ENCODE results near the gene DMGDH. TPM values are rescaled to one million over a fixed set of nuclear protein-coding genes. Genes with fewer than 3 reads are reported as not detected.

Gene DMGDH
- total RNA-seq, 1 donor from 2014 or later = 0.78 TPM

DNA sequence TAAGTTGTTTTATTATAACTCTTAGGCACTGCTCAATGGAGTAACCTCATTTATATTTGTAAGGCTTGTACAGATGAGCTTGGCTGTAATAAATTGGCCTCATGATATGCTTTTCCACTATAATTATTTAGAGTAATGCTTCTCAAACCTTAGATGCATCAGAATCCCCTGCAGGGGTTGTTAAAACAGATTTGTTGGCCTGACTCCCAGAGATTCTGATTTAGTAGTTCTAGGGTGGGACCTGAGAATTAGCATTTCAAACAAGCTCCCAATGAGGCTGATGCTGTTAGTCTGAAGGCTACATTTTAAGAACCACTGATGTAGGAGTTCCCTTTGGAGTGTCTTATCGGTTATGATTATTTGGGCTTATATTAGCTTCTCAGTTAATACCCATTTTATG lies 46.1 kb downstream of the DMGDH start:
- no peaks in the 10 kb centered on the region for H3K36me3 ChIP-seq
- no peaks in the 10 kb centered on the region for H3K4me1 ChIP-seq
- intact Hi-C loops (cut with DNase I) = loop anchor here (10.0 kb wide), 1 partner anchor 111 kb away; no protein-coding TSS in a partner anchor
- TF ChIP-seq, protein P1, sequence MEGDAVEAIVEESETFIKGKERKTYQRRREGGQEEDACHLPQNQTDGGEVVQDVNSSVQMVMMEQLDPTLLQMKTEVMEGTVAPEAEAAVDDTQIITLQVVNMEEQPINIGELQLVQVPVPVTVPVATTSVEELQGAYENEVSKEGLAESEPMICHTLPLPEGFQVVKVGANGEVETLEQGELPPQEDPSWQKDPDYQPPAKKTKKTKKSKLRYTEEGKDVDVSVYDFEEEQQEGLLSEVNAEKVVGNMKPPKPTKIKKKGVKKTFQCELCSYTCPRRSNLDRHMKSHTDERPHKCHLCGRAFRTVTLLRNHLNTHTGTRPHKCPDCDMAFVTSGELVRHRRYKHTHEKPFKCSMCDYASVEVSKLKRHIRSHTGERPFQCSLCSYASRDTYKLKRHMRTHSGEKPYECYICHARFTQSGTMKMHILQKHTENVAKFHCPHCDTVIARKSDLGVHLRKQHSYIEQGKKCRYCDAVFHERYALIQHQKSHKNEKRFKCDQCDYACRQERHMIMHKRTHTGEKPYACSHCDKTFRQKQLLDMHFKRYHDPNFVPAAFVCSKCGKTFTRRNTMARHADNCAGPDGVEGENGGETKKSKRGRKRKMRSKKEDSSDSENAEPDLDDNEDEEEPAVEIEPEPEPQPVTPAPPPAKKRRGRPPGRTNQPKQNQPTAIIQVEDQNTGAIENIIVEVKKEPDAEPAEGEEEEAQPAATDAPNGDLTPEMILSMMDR (IDR thresholded peaks at IDR 0.05) = no peak
- no peaks in the 10 kb centered on the region for H3K9me3 ChIP-seq
- H3K27ac ChIP-seq = no peak overlapping the region
- no peaks in the 10 kb centered on the region for H3K27me3 ChIP-seq
- H3K4me3 ChIP-seq = no peak overlapping the region
- no peak for DNase-seq
- no peak for ATAC-seq

DNA sequence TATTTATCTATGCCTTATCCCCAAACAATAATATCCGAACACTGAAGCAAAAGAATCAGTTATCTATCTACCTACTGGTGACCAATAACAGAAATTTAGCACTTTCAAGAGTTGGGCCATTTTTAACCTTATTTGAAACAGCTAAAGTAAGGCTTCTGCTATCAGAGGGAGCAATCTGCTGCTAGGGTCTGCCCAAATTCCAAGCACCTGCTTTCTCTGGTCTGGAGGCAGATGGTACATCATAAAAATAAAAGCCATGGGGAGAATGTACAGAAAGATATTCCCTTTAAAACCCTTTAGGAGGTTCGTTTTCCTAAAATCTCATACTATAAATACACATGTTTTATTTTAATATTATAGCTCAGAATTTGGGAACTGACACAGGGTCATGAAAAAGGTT lies 46.7 kb downstream of the DMGDH start:
- intact Hi-C loops (cut with DNase I) = loop anchor here (10.0 kb wide), 1 partner anchor 112 kb away; no protein-coding TSS in a partner anchor
- TF ChIP-seq, protein P1 (IDR thresholded peaks at IDR 0.05) = no peak
- DNase-seq = no peak
- H3K4me1 ChIP-seq = no peaks in the 10 kb centered on the region
- no peak overlapping the region for H3K4me3 ChIP-seq
- no peaks in the 10 kb centered on the region for H3K36me3 ChIP-seq
- no peak overlapping the region for H3K27ac ChIP-seq
- H3K9me3 ChIP-seq = no peaks in the 10 kb centered on the region
- ATAC-seq = no peak
- H3K27me3 ChIP-seq = no peaks in the 10 kb centered on the region

DNA sequence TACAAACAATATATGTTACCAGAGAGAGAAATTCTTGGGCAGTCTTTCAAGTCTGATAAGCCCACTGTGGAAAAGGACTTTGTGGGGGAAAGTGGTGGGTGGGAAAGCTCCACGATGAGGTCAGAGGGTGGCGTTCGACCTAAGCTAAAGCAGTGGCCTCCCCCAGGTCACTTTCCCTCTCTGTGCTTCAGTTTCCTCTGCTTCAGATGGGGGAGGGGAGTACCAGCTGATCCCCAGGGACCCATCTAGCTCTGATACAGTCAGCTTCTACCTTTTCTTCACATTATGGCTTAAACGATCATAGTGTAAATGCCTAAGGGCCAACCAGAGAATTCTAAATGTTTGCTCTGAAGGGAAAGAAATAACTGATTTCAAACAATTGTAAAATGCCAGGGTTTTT lies 47.7 kb downstream of the DMGDH start:
- ATAC-seq (no peak), DNase-seq (no peak)
- Histone ChIP-seq H3K4me1 (no peaks in the 10 kb centered on the region), H3K27ac (no peak overlapping the region), H3K4me3 (no peak overlapping the region), H3K36me3 (no peaks in the 10 kb centered on the region), H3K27me3 (no peaks in the 10 kb centered on the region), H3K9me3 (no peaks in the 10 kb centered on the region)
- intact Hi-C loops (cut with DNase I) = loop anchor here (10.0 kb wide), 1 partner anchor 113 kb away; no protein-coding TSS in a partner anchor
- TF ChIP-seq, protein P1 (IDR thresholded peaks at IDR 0.05) = no peak

DNA sequence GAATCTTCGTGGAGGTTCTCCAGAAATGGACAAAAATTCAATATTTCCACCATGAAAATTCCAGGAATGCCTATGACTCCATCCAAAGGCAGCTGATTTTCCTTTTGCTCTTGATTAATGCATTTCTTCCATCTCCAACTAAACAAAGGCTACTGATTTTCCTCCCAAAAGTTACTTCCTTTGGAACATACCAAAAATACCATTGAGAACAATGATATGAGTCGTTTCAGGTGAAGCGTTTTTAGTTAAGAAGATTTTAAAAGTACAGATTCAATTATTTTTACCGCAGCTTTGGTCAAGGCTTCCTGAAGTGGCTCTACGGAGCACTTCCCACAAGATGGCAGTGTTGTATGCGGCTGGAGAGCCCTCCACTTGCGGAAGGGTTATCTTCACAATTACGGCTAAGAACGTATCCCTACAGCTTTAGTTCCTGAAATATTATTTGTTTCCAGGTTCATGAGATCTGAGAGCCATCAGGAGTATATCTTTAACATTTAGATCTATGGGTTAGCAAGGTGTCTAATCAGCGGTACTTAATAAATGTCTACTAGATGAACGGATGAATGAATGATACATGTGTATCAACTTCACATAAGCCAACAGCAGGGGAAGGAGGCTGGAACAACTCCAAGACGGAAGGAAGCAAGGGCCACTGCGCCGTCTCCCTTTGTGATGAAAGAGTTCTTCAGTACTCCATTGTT lies 48.5 kb downstream of the DMGDH start:
- TF ChIP-seq, protein P1 (IDR thresholded peaks at IDR 0.05) = peak; percentile 81
- Histone ChIP-seq H3K4me1 (no peaks in the 10 kb centered on the region), H3K36me3 (no peaks in the 10 kb centered on the region), H3K9me3 (no peaks in the 10 kb centered on the region), H3K4me3 (no peak overlapping the region), H3K27ac (no peak overlapping the region), H3K27me3 (no peaks in the 10 kb centered on the region)
- DNase-seq (peak; percentile 67), ATAC-seq (peak; percentile 93)
- intact Hi-C loops (cut with DNase I) = loop anchor here (10.0 kb wide), 1 partner anchor 114 kb away; no protein-coding TSS in a partner anchor

DNA sequence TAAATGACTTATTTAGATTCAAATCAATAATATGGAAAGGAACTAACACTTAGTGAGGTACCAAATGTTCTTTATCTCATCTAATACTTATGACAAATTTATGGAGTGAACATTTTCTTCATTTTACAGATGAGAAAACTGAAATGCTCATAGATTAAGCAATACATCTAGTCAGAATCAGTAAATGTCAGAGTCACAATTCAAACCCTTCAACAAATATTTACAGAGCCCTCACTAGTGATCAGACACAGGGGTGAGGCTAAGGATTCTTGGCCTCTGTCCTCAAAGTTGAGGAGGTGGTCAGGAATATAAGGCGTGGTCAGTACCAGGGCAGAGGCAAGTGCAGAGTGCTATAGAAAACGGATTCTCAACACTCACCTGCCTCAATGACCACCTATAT lies 54.8 kb downstream of the DMGDH start:
- Histone ChIP-seq H3K27ac (no peak overlapping the region), H3K4me3 (no peak overlapping the region), H3K27me3 (no peaks in the 10 kb centered on the region), H3K36me3 (no peaks in the 10 kb centered on the region), H3K4me1 (no peaks in the 10 kb centered on the region), H3K9me3 (peaks cover 3% of the 10 kb centered on the region)
- TF ChIP-seq, protein P1 (IDR thresholded peaks at IDR 0.05) = no peak
- DNase-seq (no peak), ATAC-seq (no peak)
- intact Hi-C loops (cut with DNase I) = no loop called here
